MM.1S (cell line): ENCODE results near the gene FAM124A.

Experiments used
- DNase-seq: peaks from one replicate; pipeline ENCODE4 v3.0.0-alpha.2; 2015
- H2AFZ ChIP-seq: fragments of 300-600 bp; sonication (generic); 2 replicates; pipeline ENCODE4 v1.6.0; 2016; ENCODE audit warnings: antibody characterized with exemption, low read length
- H3F3A ChIP-seq: fragments of 300-600 bp; sonication (generic); 2 replicates; pipeline ENCODE4 v1.6.1; 2016; ENCODE audit warnings: mild to moderate bottlenecking, antibody characterized with exemption, low read length, moderate library complexity, mixed read lengths; ENCODE audit not compliant: insufficient read depth
- H3K27ac ChIP-seq: fragments of 300-600 bp; sonication (generic); 2 replicates; pipeline ENCODE4 v1.5.1; 2016; ENCODE audit warnings: mild to moderate bottlenecking, low read length
- H3K27me3 ChIP-seq: fragments of 300-600 bp; sonication (generic); replicated peaks from 2 replicates; pipeline ENCODE4 v1.6.0; 2016; ENCODE audit warnings: low read length; ENCODE audit not compliant: insufficient read depth
- H3K36me3 ChIP-seq: fragments of 300-600 bp; sonication (generic); replicated peaks from 2 replicates; pipeline ENCODE4 v1.6.1; 2016; ENCODE audit warnings: mild to moderate bottlenecking, low read length, mixed read lengths; ENCODE audit not compliant: insufficient read depth
- H3K4me1 ChIP-seq: fragments of 300-600 bp; sonication (generic); 2 replicates; pipeline ENCODE4 v1.6.1; 2016; ENCODE audit warnings: low read length, mixed read lengths
- H3K4me2 ChIP-seq: fragments of 300-600 bp; sonication (generic); 2 replicates; pipeline ENCODE4 v1.6.0; 2016; ENCODE audit warnings: low read depth, low read length
- H3K4me3 ChIP-seq: fragments of 300-600 bp; sonication (generic); 2 replicates; pipeline ENCODE4 v1.5.1; 2016; ENCODE audit warnings: low read length, mixed read lengths
- H3K79me2 ChIP-seq: fragments of 300-600 bp; sonication (generic); 2 replicates; pipeline ENCODE4 v1.6.1; 2016; ENCODE audit warnings: mixed run types, low read length, mixed read lengths
- H3K9ac ChIP-seq: fragments of 300-600 bp; sonication (generic); 2 replicates; pipeline ENCODE4 v1.6.1; 2016; ENCODE audit warnings: low read length, mixed read lengths
- H3K9me2 ChIP-seq: fragments of 300-600 bp; sonication (generic); replicated peaks from 2 replicates; pipeline ENCODE4 v1.6.1; 2016; ENCODE audit warnings: mild to moderate bottlenecking, low read length, mixed read lengths; ENCODE audit not compliant: insufficient read depth
- H3K9me3 ChIP-seq: fragments of 300-600 bp; sonication (generic); replicated peaks from 2 replicates; pipeline ENCODE4 v1.6.1; 2016; ENCODE audit warnings: mild to moderate bottlenecking, low read length, mixed read lengths; ENCODE audit not compliant: insufficient read depth
- H4K20me1 ChIP-seq: fragments of 300-600 bp; sonication (generic); 2 replicates; pipeline ENCODE4 v1.6.1; 2016; ENCODE audit warnings: mild to moderate bottlenecking, low read length, moderate library complexity, mixed read lengths; ENCODE audit not compliant: insufficient read depth
- CTCF ChIP-seq: fragments of 300-600 bp; sonication (generic); IDR thresholded peaks from 2 replicates; pipeline ENCODE4 v1.5.1; 2016; ENCODE audit warnings: antibody characterized with exemption, low read length, mixed read lengths
- EZH2 ChIP-seq: fragments of 300-600 bp; sonication (generic); optimal IDR thresholded peaks from 2 replicates; pipeline ENCODE3; 2017; ENCODE audit warnings: low read depth, mild to moderate bottlenecking, antibody characterized with exemption, low read length, mixed read lengths
- EZH2phosphoT487 ChIP-seq: fragments of 300-600 bp; sonication (generic); IDR thresholded peaks from 2 replicates; pipeline ENCODE4 v1.6.1; 2018; ENCODE audit warnings: antibody characterized with exemption, low read length

The FAM124A gene

GRCh38 chr13:51313619-51314018 lies 91.4 kb downstream of the FAM124A start:
- Histone ChIP-seq H3K9ac (no peak overlapping the region), H3K4me3 (no peak overlapping the region), H3K9me3 (no peaks in the 10 kb centered on the region), H3K79me2 (no peaks in the 10 kb centered on the region), H3K27ac (no peak overlapping the region), H3K9me2 (no peaks in the 10 kb centered on the region), H3F3A (no peaks in the 10 kb centered on the region), H4K20me1 (no peaks in the 10 kb centered on the region), H3K4me1 (no peaks in the 10 kb centered on the region), H3K27me3 (no peaks in the 10 kb centered on the region), H2AFZ (no peak overlapping the region), H3K36me3 (no peaks in the 10 kb centered on the region), H3K4me2 (no peak overlapping the region)
- TF ChIP-seq EZH2phosphoT487 (no peak), EZH2 (no peak), CTCF (no peak)
- DNase-seq, result no peak

- no peak overlapping the region for H2AFZ ChIP-seq
- no peaks in the 10 kb centered on the region for H3K4me1 ChIP-seq
- no peak overlapping the region for H3K27ac ChIP-seq
- no peaks in the 10 kb centered on the region for H3K27me3 ChIP-seq
- H3K9me3 ChIP-seq, result no peaks in the 10 kb centered on the region
- TF ChIP-seq CTCF (no peak), EZH2 (no peak), EZH2phosphoT487 (no peak)
- no peak overlapping the region for H3K4me3 ChIP-seq
- no peak for DNase-seq
- no peaks in the 10 kb centered on the region for H4K20me1 ChIP-seq
- no peaks in the 10 kb centered on the region for H3F3A ChIP-seq
- H3K4me2 ChIP-seq, result no peak overlapping the region
- H3K9me2 ChIP-seq, result no peaks in the 10 kb centered on the region
- no peak overlapping the region for H3K9ac ChIP-seq
- no peaks in the 10 kb centered on the region for H3K36me3 ChIP-seq
- no peaks in the 10 kb centered on the region for H3K79me2 ChIP-seq
These were observed 95.1 kb downstream of the FAM124A start for GRCh38 chr13:51317262-51317661.

- Histone ChIP-seq H3K4me3 (no peak overlapping the region), H3K4me1 (no peaks in the 10 kb centered on the region), H2AFZ (no peak overlapping the region), H3K9me3 (no peaks in the 10 kb centered on the region), H3K4me2 (no peak overlapping the region), H3K79me2 (no peaks in the 10 kb centered on the region), H3K27ac (no peak overlapping the region), H3K36me3 (no peaks in the 10 kb centered on the region), H3K9ac (no peak overlapping the region), H3K27me3 (no peaks in the 10 kb centered on the region), H3F3A (no peaks in the 10 kb centered on the region), H3K9me2 (no peaks in the 10 kb centered on the region), H4K20me1 (no peaks in the 10 kb centered on the region)
- DNase-seq, result no peak
- TF ChIP-seq EZH2, result no peak
- TF ChIP-seq CTCF, result no peak
- no peak for TF ChIP-seq EZH2phosphoT487
These were observed 95.8 kb downstream of the FAM124A start for GRCh38 chr13:51318015-51318414.

- Histone ChIP-seq H3K4me3 (no peak overlapping the region), H3K9ac (no peak overlapping the region), H3F3A (no peaks in the 10 kb centered on the region), H3K4me1 (no peaks in the 10 kb centered on the region), H3K79me2 (no peaks in the 10 kb centered on the region), H3K27ac (no peak overlapping the region), H3K4me2 (no peak overlapping the region), H2AFZ (no peak overlapping the region), H3K27me3 (no peaks in the 10 kb centered on the region), H3K36me3 (no peaks in the 10 kb centered on the region), H4K20me1 (no peaks in the 10 kb centered on the region), H3K9me2 (no peaks in the 10 kb centered on the region), H3K9me3 (no peaks in the 10 kb centered on the region)
- DNase-seq, result no peak
- TF ChIP-seq CTCF (no peak), EZH2phosphoT487 (no peak), EZH2 (no peak)
These were observed 96.7 kb downstream of the FAM124A start for GRCh38 chr13:51318876-51319275.
